HEK293T (cell line): ENCODE results near the gene PC.

Source experiments
- CTCF ChIA-PET: fragments of 350-600 bp; formaldehyde crosslinking; extraction: SDS; loops from one replicate; lab custom pipeline; 2021; ENCODE audit warnings: antibody characterized with exemption, inconsistent platforms; lab: Yijun Ruan, JAX
- POLR2A ChIA-PET: fragments of 350-600 bp; formaldehyde crosslinking; extraction: SDS; loops from one replicate; lab custom pipeline; 2020; ENCODE audit warnings: antibody characterized with exemption, inconsistent platforms; lab: Yijun Ruan, JAX
- DNase-seq: peaks from one replicate; pipeline ENCODE4 v3.0.0; 2012; ENCODE audit warnings: mixed read lengths; ENCODE audit errors: extremely low spot score
- ARNT ChIP-seq: fragments of 450-650 bp; IDR thresholded peaks from 2 replicates; pipeline ENCODE4 v1.6.1; 2017; ENCODE audit warnings: mild to moderate bottlenecking
- BHLHE40 ChIP-seq: fragments of 450-650 bp; IDR thresholded peaks from 2 replicates; pipeline ENCODE4 v1.6.1; 2016; ENCODE audit warnings: mild to moderate bottlenecking, moderate library complexity, borderline replicate concordance
- CTBP1 ChIP-seq: fragments of 450-650 bp; IDR thresholded peaks from 2 replicates; pipeline ENCODE4 v1.6.1; 2016; ENCODE audit warnings: borderline replicate concordance
- ELF4 ChIP-seq: fragments of 450-650 bp; IDR thresholded peaks from 2 replicates; pipeline ENCODE4 v1.6.1; 2017; ENCODE audit warnings: antibody characterized with exemption
- FOXA1 ChIP-seq: fragments of 450-650 bp; IDR thresholded peaks from 2 replicates; pipeline ENCODE4 v1.6.1; 2016; ENCODE audit warnings: mild to moderate bottlenecking
- FOXK2 ChIP-seq: fragments of 450-650 bp; IDR thresholded peaks from 2 replicates; pipeline ENCODE4 v1.6.1; 2016; ENCODE audit warnings: mild to moderate bottlenecking
- HDGF ChIP-seq: fragments of 450-650 bp; IDR thresholded peaks from 2 replicates; pipeline ENCODE4 v1.6.1; 2017; ENCODE audit warnings: antibody characterized with exemption, borderline replicate concordance
- L3MBTL2 ChIP-seq: fragments of 450-650 bp; conservative IDR thresholded peaks from 2 replicates; pipeline ENCODE4 v1.6.1; 2016; ENCODE audit warnings: mild to moderate bottlenecking
- LEF1 ChIP-seq: fragments of 450-650 bp; IDR thresholded peaks from 2 replicates; pipeline ENCODE4 v1.6.1; 2017; ENCODE audit warnings: mild to moderate bottlenecking, borderline replicate concordance
- NFRKB ChIP-seq: fragments of 450-650 bp; IDR thresholded peaks from 2 replicates; pipeline ENCODE4 v1.6.1; 2016; ENCODE audit warnings: mild to moderate bottlenecking, moderate library complexity
- PKNOX1 ChIP-seq: fragments of 450-650 bp; IDR thresholded peaks from 2 replicates; pipeline ENCODE4 v1.6.1; 2016
- SP1 ChIP-seq: fragments of 450-650 bp; IDR thresholded peaks from 2 replicates; pipeline ENCODE4 v1.6.1; 2017
- SUZ12 ChIP-seq: fragments of 450-650 bp; IDR thresholded peaks from 2 replicates; pipeline ENCODE4 v1.6.1; 2016; ENCODE audit warnings: mild to moderate bottlenecking
- TARDBP ChIP-seq: fragments of 450-650 bp; IDR thresholded peaks from 2 replicates; pipeline ENCODE4 v1.6.1; 2016
- ZNF384 ChIP-seq: fragments of 450-650 bp; IDR thresholded peaks from 2 replicates; pipeline ENCODE4 v1.6.1; 2016

Gene PC

GRCh38 chr11:66861774-66862558 lies 96.2 kb downstream of the PC start:
- POLR2A ChIA-PET: no interaction called here
- no peak for DNase-seq
- TF ChIP-seq SP1 (no peak), L3MBTL2 (no peak), FOXK2 (no peak), PKNOX1 (no peak), ARNT (no peak), BHLHE40 (no peak), SUZ12 (no peak), TARDBP (no peak), CTBP1 (no peak)
- CTCF ChIA-PET: no interaction called here

GRCh38 chr11:66861038-66861773 lies 97.0 kb downstream of the PC start:
- ChIA-PET POLR2A (no interaction called here), CTCF (no interaction called here)
- TF ChIP-seq LEF1 (no peak), L3MBTL2 (no peak), BHLHE40 (no peak), ELF4 (no peak), SUZ12 (no peak), FOXA1 (no peak), PKNOX1 (no peak), NFRKB (no peak), FOXK2 (no peak), SP1 (no peak), ZNF384 (no peak), ARNT (no peak), HDGF (no peak), CTBP1 (no peak), TARDBP (no peak)
- no peak for DNase-seq

- no peak for DNase-seq
- CTCF ChIA-PET: no interaction called here
- POLR2A ChIA-PET: no interaction called here
- TF ChIP-seq SP1: no peak
Observed at GRCh38 chr11:66860449-66860831, 97.7 kb downstream of the PC start.

GRCh38 chr11:66859686-66860448 lies 98.3 kb downstream of the PC start:
- DNase-seq: no peak
- ChIA-PET CTCF (no interaction called here), POLR2A (no interaction called here)
- no peak for TF ChIP-seq SUZ12
- TF ChIP-seq ELF4: no peak
- no peak for TF ChIP-seq SP1

- POLR2A ChIA-PET: no interaction called here
- CTCF ChIA-PET: interaction anchor here (0.6 kb wide), 1 partner anchor 13 kb away, joined by 4 read pairs; no protein-coding TSS in a partner anchor
- DNase-seq: no peak
- no peak for TF ChIP-seq L3MBTL2
Observed at GRCh38 chr11:66858939-66859685, 99.1 kb downstream of the PC start.

GRCh38 chr11:66858186-66858938 lies 99.8 kb downstream of the PC start:
- ChIA-PET POLR2A (interaction anchor here (0.6 to 1.1 kb wide), 2 partner anchors 16 to 569 kb away, joined by 3 to 4 read pairs; partner anchors contain the start of gene YIF1A), CTCF (interaction anchor here (0.6 kb wide), 1 partner anchor 14 kb away, joined by 4 read pairs; no protein-coding TSS in a partner anchor)
- TF ChIP-seq SUZ12 (no peak), L3MBTL2 (no peak), FOXK2 (no peak), LEF1 (no peak), TARDBP (no peak), BHLHE40 (no peak), PKNOX1 (no peak)
- DNase-seq: no peak
